GM19395 (cell line): ENCODE data around the gene RNF220.
"Not testable (repeated sequence)": the region's sequence is repeated elsewhere in the genome, so short reads cannot be mapped to it uniquely, and the experiment has no call there.

Source experiments
- ATAC-seq: cut with Tn5 transposase; IDR thresholded peaks from one replicate; pipeline ENCODE4 v1.9.1; 2021; ENCODE audit warnings: mild to moderate bottlenecking, moderate library complexity; ENCODE audit not compliant: unreplicated experiment

RNF220 gene

GRCh38 chr1:44485229-44485933, 80.3 kb downstream of the RNF220 start:
- no peak for ATAC-seq

DNA sequence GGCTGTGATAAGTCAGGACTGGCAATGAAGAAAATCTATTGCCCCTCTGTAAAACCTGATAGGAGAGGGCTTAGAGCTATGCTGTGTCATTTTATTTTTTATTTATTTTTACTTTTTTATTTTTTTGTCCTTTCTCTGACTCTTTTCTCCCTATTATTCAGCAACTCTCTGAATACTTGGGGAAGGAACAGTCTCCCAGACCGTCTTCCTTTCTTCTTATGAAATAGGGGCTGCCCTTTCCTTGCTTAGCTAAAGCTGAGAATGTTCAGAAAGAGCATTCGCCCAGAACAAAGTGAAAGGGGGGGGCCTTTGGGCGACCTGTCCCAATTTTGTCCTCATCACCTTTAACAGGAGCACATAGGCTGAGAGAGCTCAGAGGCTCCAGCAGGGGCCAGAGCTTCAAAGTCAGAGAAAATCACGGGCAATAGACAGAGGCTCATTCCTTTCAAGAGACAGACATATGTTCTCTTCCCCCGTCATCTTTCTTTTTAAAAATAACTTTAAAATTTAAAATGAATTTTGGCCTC, 80.9 kb downstream of the RNF220 start:
- ATAC-seq = no peak

- no peak for ATAC-seq
Measured at GRCh38 chr1:44489481-44489880, 84.4 kb downstream of the RNF220 start.

GRCh38 chr1:44496541-44497171, 91.6 kb downstream of the RNF220 start:
- ATAC-seq = no peak

DNA sequence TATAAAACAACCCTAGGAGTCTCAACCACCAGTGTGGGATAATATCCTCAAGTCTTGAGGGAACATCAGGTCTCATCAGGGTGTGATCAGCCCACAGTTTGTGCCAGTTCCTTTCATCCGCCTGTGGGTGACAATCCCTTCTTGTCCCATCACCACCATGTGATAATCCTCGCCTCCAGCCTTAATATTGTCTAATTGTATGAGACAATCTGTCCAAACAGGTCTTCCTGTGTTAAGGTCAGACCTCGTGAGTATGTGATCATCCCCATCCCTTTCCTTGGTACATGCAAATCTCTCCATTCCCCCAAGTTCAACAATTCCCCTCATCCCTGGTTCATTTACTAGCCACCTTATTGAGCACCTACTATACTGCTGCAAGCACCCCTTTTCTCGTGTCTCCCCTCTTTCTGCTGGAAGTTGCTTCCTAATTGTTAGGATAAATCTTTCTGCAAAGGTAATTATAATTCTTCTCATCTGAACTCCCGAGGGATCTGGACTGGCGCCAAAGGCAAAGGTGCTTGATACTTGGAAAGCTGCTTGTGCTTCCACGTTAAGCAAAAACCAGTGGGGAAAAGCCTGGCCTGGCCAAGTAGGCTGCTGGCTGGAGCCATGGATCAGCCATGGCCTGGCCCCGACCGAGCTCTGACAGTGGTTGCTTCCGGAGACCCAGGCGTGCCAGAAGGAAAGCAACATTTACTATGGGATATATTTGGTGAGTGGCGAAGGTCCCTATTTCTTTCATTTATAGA, 92.5 kb downstream of the RNF220 start:
- ATAC-seq = no peak

DNA sequence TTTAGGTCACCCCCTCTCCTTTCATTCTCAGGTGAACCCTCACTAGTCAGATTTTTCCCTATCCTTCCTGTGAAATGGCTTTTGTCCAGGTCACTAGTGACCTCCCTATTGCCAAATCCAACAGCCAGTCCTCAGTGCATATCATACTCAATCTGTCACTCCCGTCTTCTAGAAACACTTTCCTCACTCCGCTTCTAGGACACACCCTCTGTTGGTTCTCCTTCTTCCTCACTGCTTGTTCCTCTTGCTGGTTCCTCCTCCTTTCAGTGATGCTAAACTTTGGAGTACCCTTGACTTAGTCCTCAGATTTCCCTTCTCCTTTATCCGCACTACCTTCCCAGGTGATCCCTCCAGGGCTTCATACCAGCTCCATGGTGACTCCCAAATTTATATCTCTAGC, 94.3 kb downstream of the RNF220 start:
- ATAC-seq = no peak

GRCh38 chr1:44500181-44501046, 95.4 kb downstream of the RNF220 start:
- no peak for ATAC-seq

GRCh38 chr1:44501047-44501890, 96.2 kb downstream of the RNF220 start:
- no peak for ATAC-seq

DNA sequence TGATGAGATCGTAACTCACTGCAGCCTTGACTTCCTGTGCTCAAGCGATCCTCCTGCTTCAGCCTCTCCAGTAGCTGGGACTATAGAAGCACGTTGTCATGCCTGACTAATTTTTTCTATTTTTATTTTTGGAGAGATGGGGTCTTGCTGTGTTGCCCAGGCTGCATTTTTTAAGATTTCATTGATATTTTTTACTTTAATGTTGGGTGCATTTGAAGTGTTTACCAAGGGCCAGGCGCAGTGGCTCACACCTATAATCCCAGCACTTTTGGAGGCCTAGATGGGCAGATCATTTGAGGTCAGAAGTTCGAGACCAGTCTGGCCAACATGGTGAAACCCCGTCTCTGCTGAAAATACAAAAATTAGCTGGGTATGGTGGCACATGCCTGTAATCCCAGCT, 97.8 kb downstream of the RNF220 start:
- ATAC-seq = not testable (repeated sequence)

- no peak for ATAC-seq
Measured at GRCh38 chr1:44503625-44504024, 98.6 kb downstream of the RNF220 start.

- no peak for ATAC-seq
Measured at GRCh38 chr1:44505210-44505993, 100.3 kb downstream of the RNF220 start.

DNA sequence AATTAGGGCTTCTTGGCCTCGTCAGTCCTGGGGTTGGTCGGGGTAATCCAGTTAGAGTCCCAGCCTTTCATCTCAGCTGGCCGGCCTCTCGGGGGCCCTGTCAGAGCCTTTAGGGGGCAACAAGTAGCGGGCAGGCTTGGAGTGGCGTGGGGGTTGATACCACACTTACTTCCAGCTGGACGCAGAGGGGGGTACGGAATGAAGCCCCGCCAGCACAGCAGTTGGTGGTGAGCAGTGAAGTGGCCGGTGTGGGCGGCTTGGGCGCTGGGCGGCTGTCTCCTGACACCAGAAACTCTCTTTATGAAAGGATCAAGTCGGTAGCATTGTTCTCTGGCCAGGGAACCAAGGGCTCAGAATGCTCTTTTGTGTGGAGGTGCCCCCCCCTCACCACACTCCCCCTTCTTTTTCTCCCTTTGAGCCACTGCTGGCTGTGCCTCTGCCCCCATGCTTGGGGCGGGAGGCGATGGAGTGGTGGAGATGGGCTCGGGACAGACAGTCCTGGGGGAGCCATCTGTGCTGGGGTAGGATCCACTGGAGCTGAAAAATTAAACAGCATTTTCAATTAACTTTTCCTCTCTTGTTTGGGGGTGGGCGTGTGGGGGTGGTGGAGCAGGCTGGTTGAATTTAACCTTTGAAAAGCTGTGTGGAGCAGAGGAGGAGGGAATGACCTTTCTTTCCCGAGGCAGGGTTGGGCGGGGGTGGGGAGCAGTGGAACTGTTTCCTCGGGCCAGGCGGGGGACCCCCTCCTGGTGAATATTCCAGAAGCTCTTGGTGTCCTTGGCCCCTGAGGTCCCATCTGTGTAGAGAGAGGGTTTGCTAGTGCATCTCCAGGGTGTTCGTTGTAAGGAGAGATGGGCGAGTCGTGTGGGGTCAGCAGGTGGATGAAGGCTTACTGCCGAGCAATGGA, 102.7 kb downstream of the RNF220 start:
- no peak for ATAC-seq

DNA sequence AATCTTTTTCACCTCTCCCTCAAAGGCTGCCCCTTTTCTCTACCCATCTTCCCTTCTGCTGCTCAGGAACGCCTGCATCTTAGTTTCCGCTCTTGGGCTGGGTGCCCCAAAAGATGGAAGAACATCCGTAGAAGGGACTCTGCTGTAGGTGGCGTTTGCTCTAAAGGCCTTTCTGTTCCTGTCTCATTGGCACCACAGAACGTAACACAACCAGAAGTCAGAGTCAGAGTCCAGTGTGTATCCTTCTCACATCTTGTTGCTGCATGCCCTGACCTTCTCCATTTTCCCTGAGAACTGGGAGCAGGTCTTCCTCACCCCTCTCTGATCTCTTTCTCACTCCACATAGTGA, 103.3 kb downstream of the RNF220 start:
- no peak for ATAC-seq

DNA sequence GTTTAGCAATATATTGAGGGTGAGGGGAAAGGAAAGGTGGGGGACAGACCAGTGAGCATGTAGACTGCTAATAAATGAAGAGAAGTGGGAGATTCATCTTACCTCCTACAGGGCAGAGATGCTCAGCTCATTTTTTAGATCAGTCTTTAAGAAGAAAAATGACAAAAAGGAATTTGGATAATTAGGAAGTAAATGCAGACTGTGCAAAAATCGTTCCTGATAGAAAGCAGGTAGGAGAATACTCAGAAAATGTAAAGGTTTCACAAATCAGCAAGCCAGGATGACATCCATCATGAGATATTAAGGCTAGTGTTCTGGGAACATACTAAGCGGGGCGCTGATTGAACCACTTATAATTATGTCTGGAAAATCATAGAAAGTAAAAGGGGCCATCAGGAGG, 106.3 kb downstream of the RNF220 start:
- no peak for ATAC-seq

DNA sequence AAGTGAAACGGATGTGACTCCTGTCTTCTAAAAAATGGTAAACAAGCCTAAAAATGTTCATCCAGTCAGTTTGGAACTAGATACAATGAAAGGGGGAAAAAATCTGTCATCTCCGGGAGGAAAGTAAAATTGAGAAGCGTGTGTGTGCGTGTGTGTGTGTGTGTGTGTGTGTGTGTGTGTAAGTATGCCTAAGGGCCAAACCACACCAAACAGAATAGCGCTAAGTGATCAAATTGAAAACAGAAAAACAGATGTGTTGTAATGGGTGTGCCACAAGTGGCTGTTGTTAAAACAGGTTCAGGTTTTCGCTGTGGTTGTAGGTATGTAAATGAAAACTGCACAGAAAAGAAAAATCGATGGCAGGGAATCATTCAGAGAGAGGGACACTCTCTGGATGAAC, 106.7 kb downstream of the RNF220 start:
- ATAC-seq = no peak

GRCh38 chr1:44512313-44512885, 107.3 kb downstream of the RNF220 start:
- ATAC-seq = no peak

DNA sequence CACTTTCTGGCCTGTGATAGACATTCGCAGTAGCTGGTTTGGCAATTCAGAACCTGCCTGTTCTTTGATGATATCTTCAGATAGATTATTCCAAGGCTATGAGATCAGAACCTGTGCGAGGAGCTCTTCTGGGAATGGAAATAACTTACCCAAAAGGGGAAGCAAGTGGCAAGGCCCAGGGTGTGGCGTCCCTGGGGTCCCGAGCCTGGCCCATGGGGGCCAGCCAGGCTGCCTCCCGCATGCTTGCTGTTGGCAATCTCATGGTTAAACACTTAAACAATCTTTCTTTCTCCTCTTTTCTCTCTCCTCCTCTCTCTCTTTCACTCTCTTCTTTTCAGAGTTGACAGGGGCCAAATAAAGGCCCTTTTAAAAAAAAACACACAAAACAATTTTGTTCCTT, 108.1 kb downstream of the RNF220 start:
- ATAC-seq = no peak

GRCh38 chr1:44514673-44515072, 109.6 kb downstream of the RNF220 start:
- ATAC-seq = no peak
